Activated T-helper 2 cell treated with anti-CD3 and anti-CD28 coated beads, Interferon-gamma antibody, Interleukin-2, Interleukin-4, amounts not matched to agents 10 μg/mL and 5 μg/mL and 100 μg/mL, durations not matched to agents 14 hours and 24 hours and 36 hours (primary cell): ENCODE measurements around the gene TSPAN14. TPM values are rescaled to one million over a fixed set of nuclear protein-coding genes. Genes with fewer than 3 reads are reported as not detected.

Experiments
- DNase-seq: peaks from one replicate; pipeline ENCODE4 v3.0.0; 2021; ENCODE audit warnings: low spot score
- H3K27ac Mint-ChIP-seq: one replicate; pipeline ENCODE4 v1.8.0; 2021; ENCODE audit warnings: mixed read lengths
- H3K27me3 Mint-ChIP-seq: one replicate; pipeline ENCODE4 v1.8.0; 2021; ENCODE audit warnings: low read depth, mixed read lengths
- H3K36me3 Mint-ChIP-seq: one replicate; pipeline ENCODE4 v1.8.0; 2021; ENCODE audit warnings: low read depth, mixed read lengths
- H3K4me1 Mint-ChIP-seq: one replicate; pipeline ENCODE4 v1.8.0; 2021; ENCODE audit warnings: low read depth, mixed read lengths
- H3K4me3 Mint-ChIP-seq: one replicate; pipeline ENCODE4 v1.8.0; 2021; ENCODE audit warnings: low read depth, mild to moderate bottlenecking, moderate library complexity, mixed read lengths
- H3K9me3 Mint-ChIP-seq: one replicate; pipeline ENCODE4 v1.8.0; 2021; ENCODE audit warnings: mixed read lengths
- intact Hi-C: fragments of 100-400 bp; cut with micrococcal nuclease; formaldehyde crosslinking; loops from one replicate; pipeline ENCODE4 v1.15.1; 2023
- total RNA-seq: library from RNA; stranded (reverse); gene quantifications from 2 replicates; pipeline ENCODE4 v1.2.3, GENCODE V29; 2022

Gene TSPAN14
- total RNA-seq, 1 donor from 2014 or later, result 45.4 TPM

GRCh38 chr10:80517416-80518142, 63.5 kb downstream of the TSPAN14 start:
- Mint-ChIP-seq H3K4me3 (no peak overlapping the region), H3K4me1 (peaks cover 2% of the 10 kb centered on the region), H3K27ac (no peak overlapping the region), H3K36me3 (peaks cover 67% of the 10 kb centered on the region), H3K27me3 (no peaks in the 10 kb centered on the region), H3K9me3 (no peaks in the 10 kb centered on the region)
- intact Hi-C loops, result no loop called here
- no peak for DNase-seq

- H3K27me3 Mint-ChIP-seq, result no peaks in the 10 kb centered on the region
- no peak for DNase-seq
- no peak overlapping the region for H3K4me3 Mint-ChIP-seq
- H3K36me3 Mint-ChIP-seq, result peaks cover 60% of the 10 kb centered on the region
- no peaks in the 10 kb centered on the region for H3K9me3 Mint-ChIP-seq
- intact Hi-C loops, result no loop called here
- H3K4me1 Mint-ChIP-seq, result peaks cover 2% of the 10 kb centered on the region
- peak overlapping the region; percentile 15 for H3K27ac Mint-ChIP-seq
These were observed 64.2 kb downstream of the TSPAN14 start for GRCh38 chr10:80518143-80518806.

- H3K36me3 Mint-ChIP-seq, result peaks cover 57% of the 10 kb centered on the region
- H3K27me3 Mint-ChIP-seq, result no peaks in the 10 kb centered on the region
- no peaks in the 10 kb centered on the region for H3K9me3 Mint-ChIP-seq
- peak overlapping the region; percentile 15 for H3K27ac Mint-ChIP-seq
- DNase-seq, result no peak
- no peak overlapping the region for H3K4me3 Mint-ChIP-seq
- peaks cover 2% of the 10 kb centered on the region for H3K4me1 Mint-ChIP-seq
- intact Hi-C loops, result no loop called here
These were observed 64.8 kb downstream of the TSPAN14 start for GRCh38 chr10:80518807-80519360.

- Mint-ChIP-seq H3K27me3 (no peaks in the 10 kb centered on the region), H3K27ac (no peak overlapping the region), H3K9me3 (no peaks in the 10 kb centered on the region), H3K4me1 (peaks cover 5% of the 10 kb centered on the region), H3K36me3 (peaks cover 48% of the 10 kb centered on the region), H3K4me3 (no peak overlapping the region)
- intact Hi-C loops, result no loop called here
- no peak for DNase-seq
These were observed 66.0 kb downstream of the TSPAN14 start for GRCh38 chr10:80519936-80520650.

- H3K36me3 Mint-ChIP-seq, result peaks cover 50% of the 10 kb centered on the region
- intact Hi-C loops, result no loop called here
- peaks cover 7% of the 10 kb centered on the region for H3K4me1 Mint-ChIP-seq
- H3K4me3 Mint-ChIP-seq, result no peak overlapping the region
- no peak overlapping the region for H3K27ac Mint-ChIP-seq
- no peaks in the 10 kb centered on the region for H3K27me3 Mint-ChIP-seq
- no peaks in the 10 kb centered on the region for H3K9me3 Mint-ChIP-seq
- DNase-seq, result no peak
These were observed 66.8 kb downstream of the TSPAN14 start for GRCh38 chr10:80520661-80521470.

GRCh38 chr10:80522756-80523363, 68.8 kb downstream of the TSPAN14 start:
- Mint-ChIP-seq H3K4me1 (peaks cover 18% of the 10 kb centered on the region), H3K36me3 (peaks cover 40% of the 10 kb centered on the region)

GRCh38 chr10:80523773-80524172, 69.7 kb downstream of the TSPAN14 start:
- H3K27ac Mint-ChIP-seq, result no peak overlapping the region
- H3K4me3 Mint-ChIP-seq, result no peak overlapping the region
- no peaks in the 10 kb centered on the region for H3K9me3 Mint-ChIP-seq
- H3K4me1 Mint-ChIP-seq, result peaks cover 23% of the 10 kb centered on the region
- intact Hi-C loops, result no loop called here
- no peaks in the 10 kb centered on the region for H3K27me3 Mint-ChIP-seq
- no peak for DNase-seq
- H3K36me3 Mint-ChIP-seq, result peaks cover 40% of the 10 kb centered on the region

More at GRCh38 chr10:80522756-80523363, 68.8 kb downstream of the TSPAN14 start:
- Mint-ChIP-seq H3K27ac (no peak overlapping the region), H3K27me3 (no peaks in the 10 kb centered on the region), H3K9me3 (no peaks in the 10 kb centered on the region), H3K4me3 (no peak overlapping the region)
- no peak for DNase-seq
- intact Hi-C loops, result no loop called here

GRCh38 chr10:80524190-80524909, 70.2 kb downstream of the TSPAN14 start:
- no peak overlapping the region for H3K4me3 Mint-ChIP-seq
- no peaks in the 10 kb centered on the region for H3K27me3 Mint-ChIP-seq
- no peak for DNase-seq
- intact Hi-C loops, result no loop called here
- no peak overlapping the region for H3K27ac Mint-ChIP-seq
- H3K36me3 Mint-ChIP-seq, result peaks cover 41% of the 10 kb centered on the region
- H3K9me3 Mint-ChIP-seq, result no peaks in the 10 kb centered on the region
- H3K4me1 Mint-ChIP-seq, result peaks cover 27% of the 10 kb centered on the region

- H3K27ac Mint-ChIP-seq, result peak overlapping the region; percentile 51
These were observed 72.1 kb downstream of the TSPAN14 start for GRCh38 chr10:80526218-80526617.

GRCh38 chr10:80526742-80527141, 72.6 kb downstream of the TSPAN14 start:
- Mint-ChIP-seq H3K27me3 (no peaks in the 10 kb centered on the region), H3K4me1 (peaks cover 49% of the 10 kb centered on the region), H3K9me3 (no peaks in the 10 kb centered on the region), H3K36me3 (peaks cover 32% of the 10 kb centered on the region), H3K27ac (peak overlapping the region; percentile 51), H3K4me3 (no peak overlapping the region)
- intact Hi-C loops, result no loop called here
- no peak for DNase-seq

More at GRCh38 chr10:80526218-80526617, 72.1 kb downstream of the TSPAN14 start:
- Mint-ChIP-seq H3K4me1 (peaks cover 44% of the 10 kb centered on the region), H3K27me3 (no peaks in the 10 kb centered on the region), H3K4me3 (no peak overlapping the region), H3K36me3 (peaks cover 32% of the 10 kb centered on the region), H3K9me3 (no peaks in the 10 kb centered on the region)
- intact Hi-C loops, result no loop called here
- DNase-seq, result no peak

- Mint-ChIP-seq H3K27ac (no peak overlapping the region), H3K36me3 (peaks cover 38% of the 10 kb centered on the region), H3K9me3 (no peaks in the 10 kb centered on the region), H3K4me3 (no peak overlapping the region), H3K27me3 (no peaks in the 10 kb centered on the region), H3K4me1 (peaks cover 60% of the 10 kb centered on the region)
- intact Hi-C loops, result no loop called here
- no peak for DNase-seq
These were observed 74.1 kb downstream of the TSPAN14 start for GRCh38 chr10:80528185-80528700.
